ENCODE measurements around the gene TRIB2.
A peak's percentile ranks its signal among the peaks of the same experiment; 100 is the strongest.

TRIB2 gene

DNA sequence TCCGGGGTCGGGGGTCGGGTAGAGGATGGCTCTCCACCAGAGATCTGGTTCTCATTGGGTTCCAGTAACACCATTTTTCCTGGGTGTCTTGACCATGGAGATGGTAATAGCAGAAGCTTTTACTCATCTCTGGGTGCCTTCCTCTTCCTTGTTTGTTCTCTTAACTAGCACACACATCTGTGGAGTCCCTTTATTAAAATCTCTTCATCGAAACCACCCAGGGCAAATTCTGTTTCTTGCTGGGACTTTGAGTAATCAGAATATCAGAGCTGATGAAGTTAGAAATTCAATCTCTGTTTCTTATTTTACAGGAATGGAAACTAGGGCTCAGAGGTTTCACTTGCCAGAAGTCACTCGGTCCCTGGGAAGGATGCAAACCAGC, 15.0 kb upstream of the TRIB2 start:
- no peak for DNase-seq

GRCh38 chr2:12702168-12703121, 14.3 kb upstream of the TRIB2 start:
- DNase-seq: no peak

DNA sequence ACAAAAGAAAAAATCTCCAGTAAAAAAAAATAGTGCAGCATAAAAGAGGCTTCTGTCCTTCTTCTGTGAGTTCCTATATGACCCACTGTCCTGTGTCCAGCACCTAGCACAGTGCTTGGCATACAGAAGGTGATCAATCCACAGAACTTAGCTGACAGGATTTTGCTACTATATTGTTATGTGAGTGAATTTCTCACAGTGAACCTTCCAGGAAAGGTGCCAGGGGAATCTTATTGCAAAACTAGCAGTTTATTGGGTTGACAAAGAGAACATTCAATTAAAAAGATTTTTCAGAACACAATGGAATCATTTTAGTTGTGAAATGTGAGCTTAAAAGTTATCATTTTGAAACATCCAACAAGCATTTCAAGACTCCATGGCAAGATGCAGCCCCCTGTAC, 12.4 kb upstream of the TRIB2 start:
- no peak for DNase-seq

GRCh38 chr2:12705230-12705629, 11.5 kb upstream of the TRIB2 start:
- DNase-seq: no peak

- DNase-seq: no peak
These were observed 11.0 kb upstream of the TRIB2 start for GRCh38 chr2:12705742-12706141.

GRCh38 chr2:12708508-12709206, 8.1 kb upstream of the TRIB2 start:
- no peak for DNase-seq

GRCh38 chr2:12709207-12709522, 7.6 kb upstream of the TRIB2 start:
- no peak for DNase-seq

GRCh38 chr2:12710301-12710700, 6.4 kb upstream of the TRIB2 start:
- DNase-seq: no peak

DNA sequence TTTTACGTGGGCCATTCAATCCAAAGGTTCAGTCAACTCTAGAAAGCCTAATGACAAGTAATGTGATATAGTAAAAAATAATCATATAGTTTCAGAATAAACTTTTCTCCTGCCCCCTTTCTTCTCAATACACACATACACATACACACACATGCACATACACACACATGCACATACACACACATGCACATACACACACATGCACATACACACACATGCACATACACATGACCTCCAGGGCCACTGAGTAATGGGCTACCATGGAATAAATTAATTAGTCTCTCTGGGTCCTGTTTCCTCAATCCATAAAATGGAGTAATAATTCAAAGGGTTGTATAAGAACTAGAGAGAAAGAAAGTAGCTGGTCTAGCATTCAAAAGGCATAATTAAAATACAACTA, 5.4 kb upstream of the TRIB2 start:
- no peak for DNase-seq

GRCh38 chr2:12712881-12713280, 3.9 kb upstream of the TRIB2 start:
- no peak for DNase-seq

DNA sequence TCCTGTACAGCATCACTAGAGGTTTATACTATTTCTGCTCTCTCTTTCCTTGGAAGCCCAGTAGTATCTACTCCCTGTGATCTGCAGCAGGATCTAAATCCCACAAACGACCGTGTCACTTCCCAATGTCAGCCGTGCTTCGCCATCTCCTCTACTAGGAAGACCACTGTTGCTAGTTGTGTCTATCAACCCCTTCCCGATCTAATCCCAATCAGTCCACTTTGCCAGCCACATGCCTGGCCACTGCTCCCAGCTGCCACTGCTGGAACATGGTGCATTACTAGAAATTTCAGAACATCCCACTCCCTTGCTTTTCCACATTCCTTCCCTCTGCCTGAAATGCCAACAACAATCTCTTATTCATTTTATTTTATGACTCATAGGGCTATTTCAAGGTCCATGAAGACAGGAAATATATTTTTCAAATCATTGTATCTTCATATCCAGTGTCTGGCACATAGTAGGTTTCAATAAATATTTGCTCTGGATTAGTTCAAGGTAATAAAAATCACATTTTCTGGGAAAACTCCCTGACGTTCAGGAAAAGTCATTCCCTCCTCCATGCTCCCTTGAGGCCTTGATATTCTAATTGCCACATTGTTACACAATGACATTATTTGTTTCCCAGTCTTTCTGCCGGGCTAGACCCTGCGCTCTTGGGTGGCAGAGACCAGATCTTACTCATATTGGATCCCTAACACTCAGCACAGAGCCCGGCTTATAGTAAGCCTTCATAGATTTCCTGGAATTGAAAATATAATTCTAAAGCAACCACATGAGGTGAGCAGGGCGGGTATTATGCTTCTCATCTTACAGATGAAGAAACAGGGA, 2.1 kb upstream of the TRIB2 start:
- DNase-seq: no peak

GRCh38 chr2:12715258-12716031, 1.3 kb upstream of the TRIB2 start:
- DNase-seq: no peak

- DNase-seq: peak; percentile 83
These were observed 779 bp upstream of the TRIB2 start for GRCh38 chr2:12716032-12716281.

GRCh38 chr2:12717191-12718014, 667 bp downstream of the TRIB2 start:
- peak; percentile 53 for DNase-seq

DNA sequence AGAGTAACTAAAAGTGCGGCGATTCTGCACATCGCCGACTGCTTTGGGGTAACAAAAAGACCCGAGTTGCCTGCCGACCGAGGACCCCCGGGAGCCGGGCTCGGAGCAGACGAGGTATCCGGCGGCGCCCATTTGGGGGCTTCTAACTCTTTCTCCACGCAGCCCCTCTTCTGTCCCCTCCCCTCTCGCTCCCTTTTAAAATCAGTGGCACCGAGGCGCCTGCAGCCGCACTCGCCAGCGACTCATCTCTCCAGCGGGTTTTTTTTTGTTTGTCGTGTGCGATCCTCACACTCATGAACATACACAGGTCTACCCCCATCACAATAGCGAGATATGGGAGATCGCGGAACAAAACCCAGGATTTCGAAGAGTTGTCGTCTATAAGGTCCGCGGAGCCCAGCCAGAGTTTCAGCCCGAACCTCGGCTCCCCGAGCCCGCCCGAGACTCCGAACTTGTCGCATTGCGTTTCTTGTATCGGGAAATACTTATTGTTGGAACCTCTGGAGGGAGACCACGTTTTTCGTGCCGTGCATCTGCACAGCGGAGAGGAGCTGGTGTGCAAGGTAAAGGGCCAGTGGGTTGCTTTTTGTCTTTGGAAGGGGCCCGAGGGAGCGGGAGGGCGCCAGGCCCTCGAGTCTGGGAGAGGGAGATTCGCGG, 1.4 kb downstream of the TRIB2 start:
- peak; percentile 30 for DNase-seq

GRCh38 chr2:12718711-12719399, 2.1 kb downstream of the TRIB2 start:
- peak; percentile 49 for DNase-seq

GRCh38 chr2:12719400-12720277, 2.9 kb downstream of the TRIB2 start:
- no peak for DNase-seq

DNA sequence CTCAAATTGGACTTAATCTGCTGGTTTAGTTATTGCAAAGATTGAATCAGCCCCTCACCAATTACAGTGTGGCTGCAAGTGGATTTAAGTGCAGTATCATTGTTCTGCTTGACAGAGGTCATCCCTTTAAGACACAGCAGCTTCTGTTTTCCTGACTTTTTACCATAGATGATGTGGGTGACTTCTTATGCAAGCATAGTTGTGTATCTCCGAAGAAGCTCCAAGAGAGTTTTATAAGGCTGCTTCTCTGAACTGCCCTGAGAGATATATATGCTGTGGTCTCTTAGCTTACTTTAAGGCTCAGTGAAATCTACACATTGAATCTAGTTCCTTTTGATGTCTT, 3.5 kb downstream of the TRIB2 start:
- DNase-seq: no peak

GRCh38 chr2:12720754-12721378, 4.1 kb downstream of the TRIB2 start:
- DNase-seq: no peak

All from activated CD8-positive, alpha-beta memory T cell treated with anti-CD3 and anti-CD28 coated beads, Interleukin-2, amount 50 U/mL, for 4 hours (primary cell).